ENCODE data around the gene RAD9A.

Gene RAD9A

DNA sequence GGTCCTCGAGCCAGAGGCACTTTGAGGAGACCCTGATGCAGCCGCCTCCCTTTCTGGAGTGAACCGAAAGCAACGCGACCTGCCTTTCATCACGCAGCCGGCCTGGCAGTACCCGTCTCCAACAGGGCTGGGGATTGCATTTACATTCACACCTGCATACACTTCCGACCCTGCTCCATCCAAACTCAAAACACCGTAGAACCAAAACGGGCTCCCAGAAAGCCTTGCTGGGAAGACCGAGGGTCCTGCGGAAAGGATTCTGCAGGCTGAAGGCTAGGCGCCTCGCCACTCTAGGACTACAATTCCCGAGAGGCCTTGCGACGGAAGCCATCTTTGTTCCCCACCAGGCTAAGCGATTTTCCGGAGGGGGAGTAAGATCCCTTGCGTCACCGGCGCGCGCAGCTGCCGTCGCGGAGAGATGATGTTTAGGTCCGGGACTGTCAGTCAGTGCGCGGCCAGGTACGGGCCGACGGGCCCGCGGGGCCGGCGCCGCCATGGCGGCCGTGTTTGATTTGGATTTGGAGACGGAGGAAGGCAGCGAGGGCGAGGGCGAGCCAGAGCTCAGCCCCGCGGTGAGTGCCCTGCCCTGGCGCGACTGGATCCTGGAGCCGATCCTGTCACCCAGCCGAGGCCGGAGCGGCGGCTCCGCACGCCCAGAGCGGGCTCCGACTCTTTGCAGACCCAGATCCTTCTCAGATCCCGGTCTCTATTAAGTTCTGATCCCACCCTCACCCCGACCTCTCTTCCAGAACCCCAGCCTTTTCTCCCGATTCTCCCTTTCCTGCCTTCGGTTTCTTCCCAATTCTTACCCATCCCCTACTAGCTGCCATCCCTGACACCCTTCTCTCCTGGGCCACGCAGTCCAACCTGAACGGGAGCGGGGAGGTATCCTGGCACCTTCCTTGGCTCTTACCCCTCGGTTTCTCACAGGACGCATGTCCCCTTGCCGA lies 36.5 kb downstream of the RAD9A start, which contains the start of gene RPS6KB2:
Gene RPS6KB2 (plus strand): TSS at position 443 of the 950 bp plus-strand sequence. CDS start 52 bp downstream, at position 495.
- peak; percentile 100 for DNase-seq (ENCODE audit: low spot score)

GRCh38 chr11:67429038-67429668 lies 37.4 kb downstream of the RAD9A start:
- DNase-seq (ENCODE audit: low spot score): no peak

GRCh38 chr11:67429722-67430121 lies 37.9 kb downstream of the RAD9A start:
- DNase-seq (ENCODE audit: low spot score): no peak

DNA sequence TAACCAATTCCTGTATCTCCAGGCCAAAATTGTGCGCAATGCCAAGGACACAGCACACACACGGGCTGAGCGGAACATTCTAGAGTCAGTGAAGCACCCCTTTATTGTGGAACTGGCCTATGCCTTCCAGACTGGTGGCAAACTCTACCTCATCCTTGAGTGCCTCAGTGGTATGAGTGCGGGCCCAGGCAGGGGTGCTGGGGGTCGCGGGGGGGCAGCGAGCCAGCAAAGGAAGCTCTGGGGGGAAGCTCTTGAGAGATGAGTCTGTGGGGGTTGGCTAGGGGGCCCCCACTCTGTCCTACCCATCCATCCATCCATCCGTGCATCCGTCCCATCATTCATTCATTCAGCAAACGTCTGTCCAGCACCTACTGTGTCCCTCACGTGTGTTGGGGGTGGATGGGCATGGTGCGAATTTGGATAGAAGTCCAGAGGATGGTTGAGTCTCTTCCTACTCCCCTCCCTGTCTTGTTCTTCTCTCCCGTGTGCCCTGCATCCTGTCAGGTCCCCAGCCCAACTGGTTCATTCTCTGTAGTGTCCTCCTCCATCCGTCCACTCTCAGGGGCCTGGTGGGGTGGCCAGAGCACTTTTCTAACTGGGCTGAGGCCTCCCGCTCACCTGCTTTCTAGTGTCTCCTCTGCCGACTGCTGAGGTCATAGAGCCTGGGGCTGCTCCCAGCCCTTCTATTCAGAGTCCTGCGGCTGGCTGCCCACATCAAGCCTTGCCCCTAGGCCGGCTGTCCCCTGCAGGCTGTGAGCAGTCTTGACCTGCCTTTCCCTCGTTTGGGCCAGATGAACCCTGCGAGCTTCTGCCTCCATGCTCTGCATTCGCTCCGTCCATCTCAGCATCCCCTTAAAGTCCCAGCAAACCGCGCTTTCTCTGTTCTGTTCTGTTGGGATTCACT lies 39.8 kb downstream of the RAD9A start:
- DNase-seq (ENCODE audit: low spot score): no peak

DNA sequence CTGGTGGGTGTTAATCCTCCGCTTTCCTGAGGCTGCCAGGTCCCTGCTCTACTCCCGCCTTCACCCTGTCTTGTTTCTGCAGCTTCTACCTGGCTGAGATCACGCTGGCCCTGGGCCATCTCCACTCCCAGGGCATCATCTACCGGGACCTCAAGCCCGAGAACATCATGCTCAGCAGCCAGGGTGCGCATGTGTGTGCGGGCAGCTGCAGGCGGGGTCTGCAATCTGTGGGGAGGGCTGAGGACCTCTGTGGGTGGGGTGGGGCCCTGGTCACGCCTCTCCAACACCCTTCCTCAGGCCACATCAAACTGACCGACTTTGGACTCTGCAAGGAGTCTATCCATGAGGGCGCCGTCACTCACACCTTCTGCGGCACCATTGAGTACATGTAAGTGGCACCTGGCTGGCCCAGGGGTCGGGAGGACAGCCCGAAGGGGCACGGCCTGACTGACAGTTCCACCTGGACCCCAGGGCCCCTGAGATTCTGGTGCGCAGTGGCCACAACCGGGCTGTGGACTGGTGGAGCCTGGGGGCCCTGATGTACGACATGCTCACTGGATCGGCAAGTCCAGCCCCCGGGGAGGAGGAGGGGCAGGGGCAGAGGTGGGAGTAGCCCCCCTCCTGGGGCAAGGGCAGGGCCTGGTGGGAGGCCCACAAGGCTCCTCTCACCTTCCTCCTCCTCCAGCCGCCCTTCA lies 41.0 kb downstream of the RAD9A start:
- no peak for DNase-seq (ENCODE audit: low spot score)

DNA sequence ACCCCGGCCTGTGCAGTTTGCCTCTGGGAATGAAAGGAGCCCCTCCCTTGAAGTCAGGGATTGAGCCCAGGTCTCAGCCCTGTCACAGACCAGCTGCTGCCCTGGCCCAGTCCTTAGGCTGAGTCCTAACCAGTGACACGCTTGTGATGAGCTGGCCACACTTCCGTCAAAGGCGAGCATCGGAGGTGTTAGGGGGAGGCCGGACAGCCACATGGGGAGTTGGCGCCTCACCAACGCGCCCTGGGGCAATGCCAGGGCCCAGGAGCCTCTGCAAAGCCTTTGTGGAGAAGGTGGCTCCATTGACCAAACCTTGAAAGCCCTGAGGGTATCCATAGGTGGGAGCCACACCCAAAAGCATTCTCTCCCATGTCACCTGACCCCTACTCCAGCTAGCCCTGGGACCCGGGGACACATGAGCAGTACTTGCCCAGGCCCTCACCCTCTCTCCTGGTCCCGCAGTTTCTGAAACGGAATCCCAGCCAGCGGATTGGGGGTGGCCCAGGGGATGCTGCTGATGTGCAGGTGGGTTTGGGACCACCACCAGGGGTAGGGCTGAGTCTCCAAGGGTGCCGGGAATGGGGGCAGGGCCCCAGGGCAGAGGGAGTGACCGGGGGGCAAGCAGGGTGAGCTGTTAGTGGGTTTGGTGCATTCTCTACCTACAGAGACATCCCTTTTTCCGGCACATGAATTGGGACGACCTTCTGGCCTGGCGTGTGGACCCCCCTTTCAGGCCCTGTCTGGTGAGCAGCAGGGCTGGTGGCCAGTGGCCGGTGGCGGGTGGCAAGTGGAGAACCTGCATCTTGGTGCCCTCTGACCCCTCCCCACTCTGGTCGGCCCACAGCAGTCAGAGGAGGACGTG lies 42.0 kb downstream of the RAD9A start:
- no peak for DNase-seq (ENCODE audit: low spot score)

DNA sequence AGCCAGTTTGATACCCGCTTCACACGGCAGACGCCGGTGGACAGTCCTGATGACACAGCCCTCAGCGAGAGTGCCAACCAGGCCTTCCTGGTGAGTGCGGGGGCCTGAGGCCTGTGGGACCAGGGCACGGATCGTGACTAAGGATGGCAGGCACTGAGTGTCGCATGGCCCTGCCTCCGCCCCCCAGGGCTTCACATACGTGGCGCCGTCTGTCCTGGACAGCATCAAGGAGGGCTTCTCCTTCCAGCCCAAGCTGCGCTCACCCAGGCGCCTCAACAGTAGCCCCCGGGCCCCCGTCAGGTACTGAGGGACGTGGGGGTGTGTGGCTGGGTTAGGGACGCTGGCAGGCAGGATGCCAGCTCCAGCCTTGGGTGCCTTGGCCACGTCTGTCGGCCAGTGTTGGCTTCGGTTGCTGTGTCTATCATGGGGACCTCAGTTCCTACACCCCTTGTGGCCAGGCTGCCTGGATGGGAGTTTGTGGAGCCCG lies 42.7 kb downstream of the RAD9A start:
- DNase-seq (ENCODE audit: low spot score): no peak

DNA sequence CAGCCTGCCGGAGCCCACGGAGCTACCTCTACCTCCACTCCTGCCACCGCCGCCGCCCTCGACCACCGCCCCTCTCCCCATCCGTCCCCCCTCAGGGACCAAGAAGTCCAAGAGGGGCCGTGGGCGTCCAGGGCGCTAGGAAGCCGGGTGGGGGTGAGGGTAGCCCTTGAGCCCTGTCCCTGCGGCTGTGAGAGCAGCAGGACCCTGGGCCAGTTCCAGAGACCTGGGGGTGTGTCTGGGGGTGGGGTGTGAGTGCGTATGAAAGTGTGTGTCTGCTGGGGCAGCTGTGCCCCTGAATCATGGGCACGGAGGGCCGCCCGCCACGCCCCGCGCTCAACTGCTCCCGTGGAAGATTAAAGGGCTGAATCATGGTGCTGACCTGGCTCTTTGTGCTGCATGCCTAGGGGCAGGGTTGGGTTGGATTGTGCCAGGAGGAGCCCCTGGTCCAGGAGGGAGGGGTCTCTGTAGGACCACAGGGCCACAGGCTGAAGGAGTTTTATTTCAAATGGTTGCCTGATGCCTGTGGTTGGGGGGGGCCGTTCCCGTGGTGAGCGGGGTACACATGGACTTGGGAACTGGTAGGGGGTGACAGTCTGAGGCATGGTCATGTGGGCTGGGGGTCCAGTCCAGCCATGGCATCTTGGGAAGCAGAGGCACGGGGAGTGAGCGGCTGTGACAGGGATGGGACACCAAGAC lies 43.4 kb downstream of the RAD9A start:
- DNase-seq (ENCODE audit: low spot score): no peak

GRCh38 chr11:67435727-67436458 lies 44.1 kb downstream of the RAD9A start:
- DNase-seq (ENCODE audit: low spot score): no peak

GRCh38 chr11:67436459-67437081 lies 44.8 kb downstream of the RAD9A start:
- no peak for DNase-seq (ENCODE audit: low spot score)

GRCh38 chr11:67437082-67437808 lies 45.5 kb downstream of the RAD9A start, which contains the start of gene PTPRCAP:
PTPRCAP (minus strand) TSS chr11:67437682; CDS start chr11:67437619, 63 bp downstream.
- no peak for DNase-seq (ENCODE audit: low spot score)

GRCh38 chr11:67437809-67438157 lies 46.0 kb downstream of the RAD9A start:
- DNase-seq (ENCODE audit: low spot score): no peak

GRCh38 chr11:67438158-67438902 lies 46.5 kb downstream of the RAD9A start:
- no peak for DNase-seq (ENCODE audit: low spot score)

- no peak for DNase-seq (ENCODE audit: low spot score)
Observed at GRCh38 chr11:67439321-67440228, 47.8 kb downstream of the RAD9A start.

GRCh38 chr11:67440229-67441097 lies 48.7 kb downstream of the RAD9A start:
- DNase-seq (ENCODE audit: low spot score): no peak
